ENCODE results near the gene TMEM163.

Gene TMEM163

DNA sequence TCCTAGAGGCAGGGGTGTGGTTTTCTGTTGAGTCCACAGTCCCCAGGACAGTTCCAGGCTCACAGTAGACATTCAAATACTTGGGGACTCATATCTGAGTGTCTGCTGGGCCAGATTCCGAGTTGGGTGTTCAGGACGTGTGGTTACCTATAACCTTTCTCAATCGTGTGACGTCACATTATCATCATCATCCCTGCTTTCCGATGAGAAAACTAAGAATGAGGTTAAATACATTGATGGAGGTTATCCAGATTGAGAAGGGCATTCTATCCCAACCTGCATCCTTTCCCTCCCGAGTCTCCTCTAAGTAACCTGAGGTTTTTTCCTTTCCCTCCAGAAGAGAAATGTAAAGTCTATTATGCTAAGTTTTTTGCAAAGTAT, 260.3 kb downstream of the TMEM163 start:
- no peak for DNase-seq (ENCODE audit: low spot score)

DNA sequence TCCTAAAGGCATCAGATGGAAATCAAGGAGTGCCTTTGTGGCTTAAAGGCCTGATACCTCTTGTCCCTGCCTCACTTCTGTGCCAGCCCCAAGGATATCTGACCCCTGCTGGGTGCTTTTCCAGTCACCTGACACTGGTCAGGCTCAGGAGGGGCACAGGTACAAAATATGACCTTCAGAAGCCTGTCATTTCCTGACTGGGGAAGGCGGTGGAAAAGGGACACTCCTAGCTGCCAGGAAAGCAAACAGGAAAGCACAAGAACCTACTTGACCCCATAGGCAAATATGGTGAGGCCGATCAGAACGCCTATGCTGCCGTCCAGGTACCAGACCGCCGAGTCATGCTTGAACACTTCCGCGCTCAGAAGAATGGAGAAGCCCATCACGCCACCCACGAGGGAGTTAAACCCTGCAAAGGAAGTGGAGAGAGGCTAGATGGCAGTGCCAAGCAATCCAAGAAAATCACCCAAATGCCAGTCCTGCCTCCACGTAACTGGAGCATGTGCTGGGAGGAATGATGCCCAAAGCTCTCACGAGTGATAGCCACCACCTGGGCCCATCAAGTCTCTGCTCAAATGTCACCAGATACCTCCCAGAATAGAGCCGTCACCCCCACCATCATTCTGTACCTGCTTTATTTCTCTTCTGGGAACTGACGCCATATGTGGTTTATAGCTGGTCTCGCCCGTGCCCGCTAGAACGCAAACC, 260.9 kb downstream of the TMEM163 start:
- no peak for DNase-seq (ENCODE audit: low spot score)

DNA sequence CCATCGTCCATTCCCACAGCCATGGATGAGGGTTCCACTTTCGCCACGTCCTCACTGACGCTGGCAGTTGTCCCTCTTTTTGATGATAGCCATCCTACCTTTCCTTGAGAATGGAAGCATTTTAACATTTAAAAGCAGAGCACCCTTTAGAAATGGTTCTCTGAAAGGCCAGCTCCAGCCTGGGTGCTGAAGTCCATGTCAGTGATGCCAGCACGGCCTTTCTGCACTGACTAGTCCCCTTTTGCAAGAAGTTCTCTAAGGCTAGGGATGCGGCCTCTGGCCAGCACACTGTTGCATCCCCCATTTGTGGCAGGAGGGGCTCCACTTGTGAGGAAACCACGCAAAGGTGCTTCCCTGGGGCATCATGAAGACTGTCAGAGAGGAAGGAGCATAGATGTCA, 261.4 kb downstream of the TMEM163 start:
- no peak for DNase-seq (ENCODE audit: low spot score)

DNA sequence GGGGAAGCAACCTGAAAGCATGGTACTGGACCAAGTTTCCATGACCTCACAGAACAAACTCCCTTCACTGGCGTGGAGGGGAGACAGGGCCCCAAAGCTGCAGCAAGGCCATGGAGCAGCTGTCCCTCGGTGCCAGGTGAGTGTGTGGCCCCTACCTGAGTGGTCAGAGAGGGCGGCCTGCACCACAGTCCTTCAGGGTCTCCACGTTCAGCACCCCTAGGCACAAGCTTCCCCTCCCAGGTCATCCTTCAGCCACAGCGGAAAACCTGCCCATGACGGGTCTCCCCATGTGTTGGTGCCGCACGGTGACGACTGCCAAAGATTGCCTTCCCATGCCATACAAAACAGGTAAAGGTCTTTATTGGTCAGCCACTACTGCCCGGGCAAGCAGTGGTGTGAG, 263.4 kb downstream of the TMEM163 start:
- DNase-seq (ENCODE audit: low spot score): no peak

DNA sequence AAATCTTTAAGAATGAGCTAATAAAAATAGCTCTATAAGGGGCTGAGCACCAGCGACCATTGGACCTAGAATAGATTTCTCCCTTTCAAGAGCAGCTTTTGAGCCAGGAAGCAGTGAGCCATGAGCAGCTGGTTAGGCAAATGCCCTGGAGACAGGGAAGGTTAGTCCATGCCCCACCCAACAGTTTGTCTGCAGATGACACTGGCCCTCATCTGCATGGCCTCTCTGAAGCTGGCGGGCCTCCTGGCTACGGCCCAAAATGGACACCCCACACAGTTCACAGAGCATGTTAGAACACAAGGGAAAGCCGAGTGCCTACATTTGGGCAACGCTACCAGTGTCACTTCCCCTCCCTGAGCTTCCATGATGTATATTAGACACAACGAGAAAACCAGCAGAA, 263.9 kb downstream of the TMEM163 start:
- DNase-seq (ENCODE audit: low spot score): no peak

DNA sequence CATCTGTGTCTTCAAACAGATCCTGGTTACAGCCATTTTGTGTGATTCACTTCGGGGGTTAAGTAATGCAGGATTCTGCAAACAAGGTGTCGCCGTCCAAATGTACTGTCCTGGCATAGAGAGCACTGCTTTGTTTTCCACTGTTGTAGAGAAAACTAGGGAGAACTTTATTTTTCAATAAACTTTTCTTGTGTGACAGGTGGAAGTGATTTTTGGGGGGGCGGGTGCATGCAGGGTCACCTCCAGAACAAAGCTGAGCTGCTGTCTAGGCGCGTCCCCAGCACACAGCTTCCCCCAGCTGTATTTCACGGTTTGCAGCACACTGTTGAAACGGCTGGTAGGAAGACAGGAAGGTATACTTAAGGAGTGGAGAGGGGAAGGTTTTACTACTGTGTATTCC, 264.4 kb downstream of the TMEM163 start:
- DNase-seq (ENCODE audit: low spot score): no peak

DNA sequence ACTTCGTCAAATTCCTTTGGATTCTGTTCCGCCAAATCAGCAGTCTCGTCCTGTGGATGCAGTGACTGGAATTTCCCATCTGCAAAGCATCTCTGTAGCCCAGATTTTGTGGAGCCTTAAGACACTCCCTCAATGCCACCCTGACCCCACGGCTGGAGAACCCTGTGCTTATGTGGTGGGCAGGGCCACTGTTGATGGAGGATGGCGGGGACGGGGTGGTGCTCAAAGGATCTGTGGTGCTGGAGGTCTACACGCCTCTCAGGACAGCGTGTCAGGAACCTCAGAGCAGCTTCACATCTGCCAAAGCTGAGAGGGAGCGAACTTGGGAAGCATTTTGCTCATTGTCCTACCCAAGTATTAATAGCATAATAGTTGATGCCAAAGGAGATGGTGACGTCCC, 264.8 kb downstream of the TMEM163 start:
- DNase-seq (ENCODE audit: low spot score): no peak

DNA sequence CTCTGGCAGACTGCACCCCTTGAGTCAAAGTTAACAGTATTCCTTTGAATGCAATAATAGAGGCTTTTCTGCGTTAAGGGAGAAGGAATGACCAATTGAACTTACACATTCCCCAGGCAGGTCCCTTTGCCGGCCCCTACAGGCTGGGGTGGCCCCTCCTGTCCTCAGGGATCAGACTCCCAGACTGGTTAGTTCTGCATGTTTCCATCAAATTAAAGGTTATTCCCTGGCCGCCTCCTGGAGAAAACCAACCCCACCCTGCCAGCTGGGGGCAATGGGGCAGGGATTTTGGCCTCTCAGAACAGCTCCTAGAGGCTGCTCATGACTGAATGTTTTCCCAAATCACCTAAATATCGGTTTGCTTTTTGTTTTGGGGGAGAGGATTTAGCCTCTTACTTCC, 265.3 kb downstream of the TMEM163 start:
- no peak for DNase-seq (ENCODE audit: low spot score)

DNA sequence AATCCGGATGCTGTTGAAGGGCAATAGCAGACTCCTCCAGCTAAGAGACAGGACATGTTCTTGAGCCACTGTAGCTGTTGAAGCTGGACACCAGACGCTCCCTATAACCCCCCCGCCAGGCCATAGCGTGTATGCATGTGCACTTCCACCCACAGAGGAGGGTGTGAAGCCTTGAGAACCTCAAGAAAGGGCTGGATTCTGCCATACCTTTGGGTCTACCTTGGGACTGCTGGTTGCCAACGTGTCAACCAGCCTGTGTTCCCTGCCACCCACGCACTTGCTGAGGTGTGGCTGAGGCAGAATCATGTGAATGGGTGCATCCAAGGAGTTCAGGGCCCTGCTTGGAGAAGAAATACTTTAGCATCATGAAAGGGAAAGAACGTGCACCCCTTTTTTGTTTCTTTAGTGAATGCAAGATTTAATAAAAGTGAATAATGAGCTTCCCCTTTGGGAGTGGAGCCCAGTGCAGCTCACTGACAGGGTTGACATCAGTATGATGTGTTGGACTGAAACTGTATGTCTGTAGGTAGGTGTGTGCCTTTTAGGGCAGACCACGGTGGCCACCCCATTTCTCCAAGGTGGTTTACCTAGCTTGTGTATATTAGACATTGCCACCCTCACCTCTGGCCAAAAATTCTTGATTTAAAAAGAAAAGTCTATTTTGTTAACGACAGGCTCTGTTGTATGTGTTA, 266.6 kb downstream of the TMEM163 start:
- no peak for DNase-seq (ENCODE audit: low spot score)

DNA sequence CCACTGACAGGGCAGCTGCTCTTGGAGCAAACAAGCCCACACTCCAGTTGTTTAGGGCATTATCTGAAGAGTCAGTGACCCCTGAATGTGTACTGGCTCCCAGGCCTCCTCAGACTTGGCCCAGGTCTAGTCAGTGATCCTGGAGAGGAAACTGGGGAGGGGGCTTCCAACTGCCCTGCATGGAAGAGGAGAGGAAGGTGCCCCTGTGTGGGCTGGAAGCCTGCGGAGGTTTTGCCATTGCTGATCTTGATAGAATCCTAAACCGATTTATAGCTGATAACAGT, 267.5 kb downstream of the TMEM163 start:
- DNase-seq (ENCODE audit: low spot score): no peak

DNA sequence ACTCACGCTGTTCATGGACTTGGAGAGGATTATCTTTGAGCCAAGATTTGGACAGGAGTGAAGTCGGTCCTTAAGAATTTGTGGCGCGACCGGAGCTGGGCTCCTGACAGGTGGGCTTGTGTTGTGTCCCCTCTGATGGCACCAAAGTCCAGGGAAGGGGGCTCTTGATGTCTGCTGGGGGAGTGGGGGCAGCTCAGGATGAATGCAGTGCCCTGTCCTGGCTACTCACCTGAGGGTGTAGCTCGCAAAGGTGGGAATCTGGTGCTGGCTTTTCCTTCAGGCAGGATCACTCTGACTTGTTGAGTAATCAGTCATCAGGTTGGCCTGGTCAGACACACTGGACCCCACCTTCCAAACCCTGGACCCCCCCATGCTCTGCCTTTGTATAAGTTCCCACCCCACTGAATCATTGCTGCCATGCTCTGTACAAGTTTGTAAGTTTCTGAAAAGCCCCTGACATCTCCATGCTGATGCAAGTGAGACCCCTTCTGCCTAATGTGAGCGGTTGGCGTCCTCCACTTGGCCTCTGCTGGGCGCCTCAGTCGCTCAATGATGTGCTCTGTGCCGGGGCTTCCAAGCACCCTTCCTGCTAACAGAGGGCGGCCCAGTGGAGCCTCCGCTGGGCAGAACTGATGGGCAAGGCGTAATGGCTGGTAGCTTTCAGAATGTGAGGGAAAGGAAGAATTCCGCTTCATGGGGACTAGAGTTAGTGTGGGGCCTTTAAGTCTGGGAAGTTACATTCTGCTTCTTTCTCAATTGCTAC, 268.9 kb downstream of the TMEM163 start:
- no peak for DNase-seq (ENCODE audit: low spot score)

DNA sequence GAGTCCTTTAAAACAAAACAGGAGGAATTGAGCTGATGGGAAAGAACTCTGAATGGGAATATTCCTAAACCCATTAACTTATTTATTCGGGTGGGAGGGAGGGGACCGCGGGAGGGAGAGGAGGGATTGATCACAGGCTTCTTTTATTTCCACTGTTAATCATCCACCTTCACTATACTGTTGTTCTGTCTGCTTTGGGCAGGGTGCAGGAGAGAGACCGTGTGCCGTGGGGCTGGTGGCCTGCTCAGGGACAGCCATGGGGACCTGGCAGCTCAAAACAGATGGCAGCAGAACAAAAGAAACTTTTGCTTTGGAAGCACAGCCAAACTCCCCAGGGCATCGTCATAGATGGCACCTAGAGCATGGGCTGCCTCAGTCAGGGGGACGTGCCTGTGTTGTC, 269.6 kb downstream of the TMEM163 start:
- no peak for DNase-seq (ENCODE audit: low spot score)

DNA sequence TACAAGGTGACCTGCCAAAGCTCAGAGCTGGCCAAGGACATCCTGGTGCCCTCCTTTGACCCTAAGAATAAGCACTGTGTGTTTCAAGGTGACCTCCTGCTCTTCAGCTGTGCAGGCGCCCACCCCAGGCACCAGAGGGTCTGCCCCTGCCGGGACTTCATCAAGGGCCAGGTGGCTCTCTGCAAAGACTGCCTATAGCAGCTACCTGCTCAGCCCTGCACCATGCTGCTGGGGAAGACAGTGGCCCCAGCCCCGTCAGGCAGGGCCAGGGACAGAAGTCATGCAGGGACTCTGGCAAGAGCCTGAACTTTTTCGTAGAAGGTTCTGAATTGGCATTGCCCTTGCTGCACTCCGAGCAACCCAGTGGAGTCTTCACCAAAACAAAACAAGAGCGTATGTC, 270.1 kb downstream of the TMEM163 start:
- DNase-seq (ENCODE audit: low spot score): no peak

DNA sequence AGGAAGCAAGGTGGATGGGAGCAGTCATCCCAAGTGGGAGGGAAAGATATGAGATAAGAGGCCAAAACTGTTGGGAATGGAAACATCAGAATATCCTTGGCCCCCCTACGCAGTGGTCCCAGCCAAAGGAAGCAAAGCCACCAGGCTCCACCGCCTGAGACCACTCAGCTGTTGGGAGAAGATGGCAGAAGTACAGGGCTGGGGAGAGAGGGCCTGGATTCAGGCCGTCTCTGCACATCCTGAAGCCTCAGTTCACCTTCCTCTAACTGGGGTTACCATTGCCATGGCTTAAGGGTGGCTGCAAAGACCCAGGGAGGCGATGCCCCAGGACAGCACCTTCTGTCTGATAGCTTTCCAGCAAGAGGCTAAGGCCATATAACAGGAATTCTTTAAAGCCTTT, 271.1 kb downstream of the TMEM163 start:
- DNase-seq (ENCODE audit: low spot score): no peak

DNA sequence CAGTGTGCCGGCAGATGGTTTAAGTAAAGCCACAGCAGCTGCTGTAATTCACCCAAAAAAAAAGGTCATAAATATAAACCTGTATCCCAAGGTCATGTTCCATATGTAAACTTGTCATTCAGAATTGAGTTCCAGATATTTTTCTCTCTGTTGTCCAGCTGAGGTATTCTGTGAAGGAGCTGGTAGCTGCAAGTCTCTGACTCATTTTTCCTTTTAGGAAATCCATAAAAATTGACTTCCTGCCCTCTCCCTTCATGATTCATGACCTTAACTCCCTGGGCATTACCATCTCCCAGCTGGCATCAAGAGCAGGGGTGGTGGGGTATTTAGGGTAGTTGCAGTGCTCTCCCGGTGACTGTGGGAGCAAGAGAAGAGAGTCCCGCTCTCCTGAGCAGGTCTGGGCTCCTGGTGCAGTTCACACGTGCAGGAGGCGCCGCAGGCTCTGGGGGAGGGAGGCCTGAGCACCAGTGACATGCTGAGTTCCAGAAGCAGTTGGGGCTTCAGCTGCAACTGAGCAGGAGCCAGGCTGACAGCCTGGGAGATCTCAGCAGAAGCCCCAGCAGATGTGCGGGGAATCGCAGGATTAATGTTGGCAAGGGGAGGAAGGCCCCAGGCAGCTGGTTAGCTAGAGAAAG, 272.3 kb downstream of the TMEM163 start:
- no peak for DNase-seq (ENCODE audit: low spot score)

DNA sequence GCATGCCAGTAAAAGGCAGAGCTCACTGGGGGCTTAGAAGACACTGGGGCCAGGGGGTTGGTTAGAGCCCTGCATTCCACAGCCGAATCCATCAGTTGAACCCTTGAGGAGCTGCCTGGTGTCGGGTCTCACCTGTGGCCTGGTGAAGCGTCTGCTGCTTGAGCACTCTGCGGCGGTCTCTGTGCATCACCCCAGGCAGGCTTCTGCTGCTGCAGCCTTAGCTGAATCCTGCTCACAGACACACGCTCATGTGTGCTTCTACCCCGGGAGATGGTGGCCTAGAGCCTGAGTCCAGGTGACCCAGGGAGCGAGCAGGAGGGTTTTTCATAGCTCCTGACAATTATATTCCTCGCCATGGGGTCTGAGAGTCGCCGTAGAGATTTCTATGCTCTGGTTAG, 272.8 kb downstream of the TMEM163 start:
- no peak for DNase-seq (ENCODE audit: low spot score)

DNA sequence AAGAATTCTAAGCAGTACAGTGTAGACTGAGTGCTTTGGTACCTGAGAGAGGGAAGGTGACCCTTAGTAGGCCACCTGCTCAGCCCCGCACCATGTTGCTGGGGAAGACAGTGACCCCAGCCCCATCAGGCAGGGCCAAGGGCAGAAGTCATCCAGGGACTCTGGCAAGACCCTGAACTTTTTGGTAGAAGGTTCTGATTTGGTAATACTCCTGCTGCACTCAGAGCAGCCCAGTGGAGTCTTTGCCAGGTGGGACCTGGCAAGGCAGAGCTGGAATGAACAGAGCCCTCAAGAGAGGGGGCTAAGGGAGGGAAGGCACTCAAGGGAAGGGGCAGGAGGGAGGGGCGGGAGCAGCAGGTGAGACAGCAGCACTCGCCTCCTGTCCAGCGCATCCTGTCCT, 273.7 kb downstream of the TMEM163 start:
- no peak for DNase-seq (ENCODE audit: low spot score)

DNA sequence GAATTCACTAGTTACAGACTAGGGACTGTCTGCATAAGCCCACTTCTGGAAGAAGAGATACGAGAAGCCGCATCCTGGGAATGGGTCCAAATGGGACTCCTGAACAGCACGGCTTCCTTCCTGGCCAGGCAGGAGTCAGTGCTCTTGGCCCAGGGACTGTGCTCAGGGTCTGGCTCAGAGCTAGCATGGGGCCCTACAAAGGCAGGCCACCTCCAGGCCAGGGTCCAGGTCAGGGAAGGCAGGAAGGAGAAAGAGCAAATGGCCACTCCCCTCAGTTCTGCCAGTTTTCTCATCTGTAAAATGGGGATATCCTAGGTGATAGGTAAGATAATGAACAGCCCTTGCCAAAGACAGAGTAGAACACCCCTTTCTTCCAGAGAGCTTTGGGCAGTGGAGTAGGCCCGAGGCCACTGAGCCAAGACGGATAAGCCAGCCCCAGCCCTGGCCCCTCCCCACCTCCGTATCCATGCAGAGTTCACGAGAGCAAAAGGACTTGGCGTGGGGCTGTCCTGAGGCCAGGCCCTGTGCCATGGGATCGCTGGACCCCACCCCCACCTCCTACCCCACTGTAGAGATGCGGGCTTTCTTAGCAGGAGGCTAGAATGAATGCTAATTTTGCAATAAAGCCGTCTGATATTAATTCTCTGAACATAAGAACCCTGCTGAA, 274.9 kb downstream of the TMEM163 start:
- DNase-seq (ENCODE audit: low spot score): no peak

DNA sequence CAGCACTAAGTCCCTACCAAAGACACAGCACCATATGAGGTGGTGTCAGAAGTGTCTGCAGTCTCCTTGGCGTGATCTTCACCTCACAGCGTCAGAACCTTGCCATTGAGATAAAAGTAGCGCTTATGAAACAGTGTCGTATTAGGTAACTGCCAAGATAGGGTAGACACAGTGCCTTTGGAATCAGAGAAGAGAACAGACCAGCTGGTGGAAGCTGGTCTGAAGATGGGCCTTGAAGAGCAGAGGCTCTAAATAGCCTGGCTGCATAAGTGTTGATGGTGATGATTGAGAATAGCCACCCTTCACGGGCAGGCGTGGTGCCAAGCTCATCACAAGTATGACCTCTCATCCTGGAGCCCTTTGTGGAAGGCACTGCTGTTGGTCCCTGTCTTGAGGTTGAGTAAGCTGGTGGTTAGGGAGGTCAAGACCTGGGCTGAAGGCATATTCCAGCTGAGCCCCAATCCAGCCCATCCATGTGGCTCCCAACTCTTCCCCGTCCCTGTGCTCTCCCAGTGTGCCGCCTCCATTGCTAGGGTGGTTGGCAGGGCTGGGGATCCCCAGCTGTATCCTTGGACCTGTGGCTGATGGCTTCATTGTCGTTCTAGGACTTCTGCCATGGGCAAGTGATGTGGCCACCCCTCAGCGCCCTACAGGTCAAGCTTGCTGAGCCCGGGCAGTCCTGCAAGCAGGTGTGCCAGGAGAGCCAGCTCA, 277.5 kb downstream of the TMEM163 start:
- DNase-seq (ENCODE audit: low spot score): no peak

DNA sequence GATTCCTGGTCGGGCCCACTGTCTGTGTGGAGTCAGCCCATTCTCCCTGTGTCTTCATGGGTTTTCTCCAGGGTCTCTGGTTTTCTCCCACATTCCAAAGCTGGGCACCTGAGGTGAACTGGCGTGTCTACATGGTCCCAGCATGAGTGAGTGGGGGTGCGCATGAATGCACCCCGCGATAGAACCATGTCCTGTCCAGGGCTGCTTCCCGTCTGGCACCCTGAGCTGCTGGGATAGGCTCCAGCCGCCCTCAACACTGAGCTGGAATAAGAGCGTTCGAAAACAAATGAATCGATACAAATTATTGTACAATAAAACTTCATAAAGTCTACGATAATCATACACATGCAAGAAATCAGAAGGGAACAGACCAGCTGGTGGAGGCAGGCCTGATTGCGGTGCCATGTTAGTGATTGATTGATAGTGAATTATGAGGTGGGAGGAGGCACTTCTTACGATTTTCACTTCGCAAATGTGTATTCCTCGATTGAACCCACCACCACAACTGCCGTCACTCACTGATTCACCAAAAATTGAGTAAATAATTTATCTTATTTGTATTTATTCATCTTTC, 278.4 kb downstream of the TMEM163 start:
- no peak for DNase-seq (ENCODE audit: low spot score)

DNA sequence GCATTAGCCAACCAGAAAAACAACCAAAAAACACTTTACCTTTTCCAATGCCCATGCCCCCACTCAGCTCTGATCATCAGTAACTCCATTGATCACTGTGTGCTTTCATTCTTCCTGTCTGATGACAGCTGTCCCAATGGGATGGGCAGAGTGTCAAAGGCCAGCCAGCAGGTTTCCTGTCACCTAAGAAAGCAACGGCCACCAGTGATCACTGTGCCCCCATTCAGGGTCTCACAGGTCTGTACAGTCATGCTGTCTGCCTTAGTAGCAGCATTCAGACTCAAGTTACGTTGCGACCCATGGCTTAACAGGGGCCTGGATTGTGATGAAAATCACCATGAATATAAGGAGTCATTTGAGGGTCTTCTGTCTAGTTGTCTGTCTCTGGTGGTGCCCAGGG, 280.4 kb downstream of the TMEM163 start:
- DNase-seq (ENCODE audit: low spot score): no peak

DNA sequence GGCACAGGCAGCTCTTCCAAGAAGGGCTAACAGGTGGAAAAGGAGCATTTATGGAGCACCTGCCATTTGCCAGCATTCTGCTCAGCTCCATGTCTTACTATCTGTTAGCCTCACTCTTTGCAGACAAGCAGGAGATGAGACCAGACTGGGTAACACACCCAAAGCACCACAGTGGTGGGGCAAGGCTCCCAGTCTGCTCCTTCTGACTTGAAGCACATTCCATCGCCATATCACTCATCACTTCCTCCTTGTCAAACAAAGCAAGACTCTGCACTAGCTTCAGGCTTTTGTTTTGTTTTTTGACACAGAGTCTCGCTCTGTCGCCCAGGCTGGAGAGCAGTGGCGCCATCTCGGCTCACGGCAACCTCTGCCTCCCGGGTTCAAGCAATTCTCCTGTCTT, 282.1 kb downstream of the TMEM163 start:
- DNase-seq (ENCODE audit: low spot score): no peak

Data from iPS-NIHi11 (cell line).